AML-193 (cell line): ENCODE measurements around the gene TM9SF2.
A peak's percentile ranks its signal among the peaks of the same experiment; 100 is the strongest.
"Not testable (repeated sequence)": the region's sequence is repeated elsewhere in the genome, so short reads cannot be mapped to it uniquely, and the experiment has no call there.

ENCODE experiments used
- DNase-seq, 2 experiments: peaks; one replicate each; lab custom pipeline; 2025; lab: John Stamatoyannopoulos, UW

Gene TM9SF2

GRCh38 chr13:99501184-99501847 is at the start of gene TM9SF2:
Gene TM9SF2, plus strand, starts transcription at chr13:99501472. Its CDS starts 135 bp downstream, at chr13:99501607.
- peak; percentile 98 for DNase-seq

- DNase-seq: no peak
Observed at GRCh38 chr13:99454518-99455183, 46.6 kb upstream of the TM9SF2 start.

GRCh38 chr13:99459099-99459850 is 42.0 kb upstream of the TM9SF2 start:
- no peak for DNase-seq

- DNase-seq: not testable (repeated sequence)
Observed at GRCh38 chr13:99460802-99461201, 40.5 kb upstream of the TM9SF2 start.

- DNase-seq: no peak
Observed at GRCh38 chr13:99463646-99464397, 37.5 kb upstream of the TM9SF2 start.

- DNase-seq: peak; percentile 50 to 69
Observed at GRCh38 chr13:99464441-99464949, 36.8 kb upstream of the TM9SF2 start.

GRCh38 chr13:99465454-99465853 is 35.8 kb upstream of the TM9SF2 start:
- DNase-seq: no peak

- no peak for DNase-seq
Observed at GRCh38 chr13:99467764-99468163, 33.5 kb upstream of the TM9SF2 start.

- peak in 1 of 2 experiments; percentile 67 for DNase-seq
Observed at GRCh38 chr13:99469041-99469440, 32.2 kb upstream of the TM9SF2 start.

GRCh38 chr13:99470027-99470426 is 31.2 kb upstream of the TM9SF2 start:
- DNase-seq: no peak

GRCh38 chr13:99471221-99472121 is 29.8 kb upstream of the TM9SF2 start:
- no peak for DNase-seq

- no peak for DNase-seq
Observed at GRCh38 chr13:99472122-99472440, 29.2 kb upstream of the TM9SF2 start.

- no peak for DNase-seq
Observed at GRCh38 chr13:99473515-99473914, 27.8 kb upstream of the TM9SF2 start.

- no peak for DNase-seq
Observed at GRCh38 chr13:99476648-99477047, 24.6 kb upstream of the TM9SF2 start.

GRCh38 chr13:99477493-99477892 is 23.8 kb upstream of the TM9SF2 start:
- peak; percentile 33 to 41 for DNase-seq

- no peak for DNase-seq
Observed at GRCh38 chr13:99481366-99481765, 19.9 kb upstream of the TM9SF2 start.

- peak; percentile 99 to 100 for DNase-seq
Observed at GRCh38 chr13:99484473-99484872, 16.8 kb upstream of the TM9SF2 start.

GRCh38 chr13:99486996-99487395 is 14.3 kb upstream of the TM9SF2 start:
- no peak for DNase-seq

GRCh38 chr13:99489028-99489427 is 12.2 kb upstream of the TM9SF2 start:
- peak; percentile 20 to 26 for DNase-seq

GRCh38 chr13:99491750-99492149 is 9.5 kb upstream of the TM9SF2 start:
- DNase-seq: not testable (repeated sequence)
